ENCODE measurements around the gene TRAPPC11.

DNA sequence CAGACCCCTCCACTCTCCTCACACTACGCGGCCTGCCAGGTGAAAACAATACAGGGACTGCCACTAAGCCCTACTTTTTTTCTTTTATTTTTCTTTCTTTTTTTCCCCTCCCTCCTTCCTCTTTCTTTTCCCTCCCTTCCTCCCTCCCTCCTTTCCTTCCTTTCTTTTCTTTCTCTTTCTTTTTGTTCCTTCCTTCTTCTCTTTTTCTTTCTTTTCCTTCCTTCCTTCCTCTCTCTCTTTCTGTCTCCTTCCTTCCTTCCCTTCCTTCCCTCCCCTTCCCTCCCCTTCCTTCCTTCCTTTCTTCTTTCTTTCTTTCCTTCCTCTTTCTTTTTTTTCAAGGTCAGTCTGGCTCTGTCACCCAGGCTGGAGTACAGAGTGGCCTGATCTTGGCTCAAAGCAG lies 42.0 kb upstream of the TRAPPC11 start:
- no peak for TF ChIP-seq RARB (CRISPR knock-in tag; IDR thresholded peaks at IDR 0.05)
- no peak for TF ChIP-seq ZNF70 (CRISPR knock-in tag; IDR thresholded peaks at IDR 0.05)

All from SK-N-SH treated with all-trans-retinoic acid at 6 μM for 48 hours (cell line).